NCI-H1092 treated with DMSO at 0.1 percent for 48 hours (cell line): ENCODE measurements around the gene UNC13B.

Experiments
- DNase-seq: peaks from one replicate; lab custom pipeline; 2025; lab: John Stamatoyannopoulos, UW

Gene UNC13B

GRCh38 chr9:35335164-35335563 lies 173.4 kb downstream of the UNC13B start:
- DNase-seq: no peak

- DNase-seq: no peak
Observed at GRCh38 chr9:35338086-35338485, 176.3 kb downstream of the UNC13B start.

- DNase-seq: no peak
Observed at GRCh38 chr9:35338561-35339274, 176.9 kb downstream of the UNC13B start.

DNA sequence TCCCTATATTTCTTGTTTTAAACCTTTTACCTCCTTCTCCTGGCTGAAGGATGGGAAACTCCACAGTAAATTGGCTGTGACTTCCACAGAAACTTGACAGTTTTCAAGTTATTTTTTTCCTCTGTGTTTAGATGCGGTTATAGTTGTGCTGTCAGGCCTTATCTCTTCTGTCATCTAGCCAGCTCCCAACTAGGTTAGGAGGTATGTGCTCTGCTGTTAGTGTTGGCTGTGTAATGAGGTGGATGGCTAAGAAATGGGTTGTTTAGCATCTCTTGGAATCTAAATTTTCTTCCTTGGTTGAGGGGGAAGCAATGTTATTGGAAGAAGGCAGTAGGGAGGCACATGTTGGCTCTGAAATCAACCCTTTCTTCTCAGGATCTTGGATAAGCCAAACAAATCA lies 178.2 kb downstream of the UNC13B start:
- no peak for DNase-seq

GRCh38 chr9:35341021-35341420 lies 179.2 kb downstream of the UNC13B start:
- no peak for DNase-seq

- peak; percentile 33 for DNase-seq
Observed at GRCh38 chr9:35341585-35341984, 179.8 kb downstream of the UNC13B start.

DNA sequence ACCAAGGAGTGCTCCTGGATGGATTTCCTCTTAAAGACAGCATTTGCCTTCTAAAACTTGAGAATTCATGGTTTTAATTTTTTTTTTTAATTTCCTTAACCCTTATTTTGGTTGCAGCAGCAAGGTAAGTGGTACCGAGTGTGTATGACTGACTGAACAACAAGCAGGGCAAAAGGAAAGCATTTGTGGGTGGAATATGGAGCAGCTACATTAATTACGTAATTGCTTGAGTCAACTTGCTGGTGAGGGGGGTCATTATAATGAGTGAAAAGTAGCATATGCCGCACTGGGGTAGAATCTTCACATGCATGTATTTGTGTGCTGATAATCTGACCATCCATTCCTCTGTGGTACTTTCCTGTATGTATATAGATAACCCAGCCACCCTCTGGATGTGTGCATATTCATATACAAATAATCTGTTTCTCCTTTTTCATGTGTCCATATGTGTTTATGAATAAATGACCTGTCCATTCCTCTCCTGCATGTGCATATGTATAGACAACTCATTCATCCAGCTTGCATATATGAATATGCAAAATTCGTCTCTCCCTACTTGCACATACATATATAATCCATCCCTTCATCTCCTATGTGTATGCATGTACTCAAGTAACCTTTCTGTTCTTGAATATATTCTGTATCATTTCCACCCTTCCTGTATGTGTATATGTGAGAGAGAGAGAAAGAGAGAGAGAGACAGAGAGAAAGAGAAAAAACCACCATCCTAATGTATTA lies 180.6 kb downstream of the UNC13B start:
- no peak for DNase-seq

GRCh38 chr9:35348109-35348508 lies 186.3 kb downstream of the UNC13B start:
- no peak for DNase-seq

DNA sequence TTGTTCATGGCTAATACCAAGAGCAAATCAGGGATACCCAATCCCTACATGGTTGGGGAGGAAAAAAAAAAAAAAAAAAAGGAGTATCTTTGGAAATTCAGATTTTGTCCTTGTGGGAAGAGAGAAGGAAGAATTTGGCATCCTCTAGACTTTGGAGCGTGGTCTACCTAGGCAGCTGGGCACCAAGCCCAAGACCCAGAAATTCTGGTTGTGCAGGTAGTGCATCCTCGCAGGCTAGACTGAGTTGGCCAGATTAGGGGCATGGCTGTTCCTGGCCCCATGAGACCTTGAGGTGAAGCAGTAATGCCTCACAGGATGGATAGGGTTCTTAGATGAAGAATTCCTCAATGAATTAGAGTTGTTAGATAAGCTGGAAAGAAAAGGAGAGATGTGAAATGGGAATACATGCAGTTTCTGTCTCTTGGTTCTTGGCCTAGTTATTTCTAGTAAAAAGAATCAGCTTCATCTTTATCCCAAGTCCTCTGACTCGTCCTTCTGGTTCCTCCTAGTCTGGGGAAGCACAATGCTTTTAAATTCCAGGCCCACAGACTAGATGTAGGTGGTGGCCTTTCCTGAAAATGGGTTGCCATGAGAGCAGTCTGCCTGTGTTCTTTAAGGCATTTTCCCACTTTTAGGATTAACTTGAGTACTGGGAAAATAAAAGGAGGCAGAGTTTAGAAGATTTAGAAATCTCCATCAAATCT lies 187.6 kb downstream of the UNC13B start:
- DNase-seq: no peak

- DNase-seq: no peak
Observed at GRCh38 chr9:35350212-35350611, 188.4 kb downstream of the UNC13B start.

DNA sequence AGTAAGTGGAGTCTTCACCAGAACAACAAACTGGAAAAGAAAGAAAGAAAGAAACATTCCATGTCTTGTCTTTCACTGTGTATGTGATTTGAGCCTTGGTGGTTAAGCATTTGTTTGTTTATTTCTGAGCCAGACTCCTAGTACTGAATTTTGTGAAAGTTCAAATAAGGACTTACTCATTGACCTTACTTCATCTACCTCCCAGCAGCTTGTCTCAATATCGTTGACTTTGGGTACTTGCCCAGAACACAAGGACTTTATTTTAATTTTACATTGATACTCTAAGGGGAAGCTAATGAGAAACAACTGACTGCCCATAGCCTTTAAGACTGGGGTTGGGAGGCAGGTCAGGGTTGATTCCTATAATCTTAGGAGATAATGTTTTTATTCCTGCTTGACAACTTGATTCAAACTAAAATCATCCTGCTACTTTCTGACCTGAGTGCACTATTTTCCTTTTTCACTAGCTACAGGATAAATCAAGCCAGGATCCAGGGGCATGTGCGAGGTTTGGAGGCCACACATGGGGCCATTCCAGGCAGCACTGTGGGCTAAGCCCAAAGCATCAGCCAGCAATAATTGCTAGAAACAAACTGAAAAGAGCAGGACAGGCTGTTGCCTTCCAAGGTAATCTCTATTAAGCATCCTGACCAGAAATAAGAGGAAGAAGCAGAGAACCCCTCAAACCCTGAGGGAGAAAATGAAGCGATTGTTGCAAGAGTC lies 189.2 kb downstream of the UNC13B start:
- DNase-seq: peak; percentile 6

DNA sequence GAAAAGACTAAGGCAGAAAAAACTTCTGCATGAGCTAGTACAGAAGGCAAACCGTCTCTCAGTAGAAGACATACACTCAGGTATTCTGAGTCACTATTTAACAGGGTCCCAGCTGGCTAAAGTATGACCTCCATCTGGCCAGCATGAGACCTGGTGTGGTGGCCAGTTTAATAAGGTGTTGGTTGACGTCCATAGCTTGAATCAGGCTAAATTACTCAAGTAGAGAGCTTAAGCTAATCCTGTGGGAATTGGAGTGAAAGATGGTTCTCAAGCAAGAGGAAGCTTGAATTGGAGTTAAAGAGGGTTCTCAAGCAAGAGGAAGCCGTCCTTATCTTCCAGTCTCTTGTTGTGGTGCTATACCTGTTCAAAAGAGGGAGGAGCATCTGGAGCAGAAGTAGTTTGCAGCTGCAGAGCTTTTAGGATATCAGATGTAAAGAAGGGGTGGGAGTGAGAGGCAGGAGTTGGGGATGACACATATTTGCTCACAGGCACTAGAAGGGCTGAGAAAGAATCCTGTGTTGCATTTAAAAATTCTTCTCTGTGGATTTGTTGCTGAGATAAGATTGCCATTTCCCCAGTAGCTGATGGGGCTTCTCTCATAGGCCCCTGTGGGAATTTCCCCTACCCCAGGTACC lies 192.0 kb downstream of the UNC13B start:
- DNase-seq: no peak

DNA sequence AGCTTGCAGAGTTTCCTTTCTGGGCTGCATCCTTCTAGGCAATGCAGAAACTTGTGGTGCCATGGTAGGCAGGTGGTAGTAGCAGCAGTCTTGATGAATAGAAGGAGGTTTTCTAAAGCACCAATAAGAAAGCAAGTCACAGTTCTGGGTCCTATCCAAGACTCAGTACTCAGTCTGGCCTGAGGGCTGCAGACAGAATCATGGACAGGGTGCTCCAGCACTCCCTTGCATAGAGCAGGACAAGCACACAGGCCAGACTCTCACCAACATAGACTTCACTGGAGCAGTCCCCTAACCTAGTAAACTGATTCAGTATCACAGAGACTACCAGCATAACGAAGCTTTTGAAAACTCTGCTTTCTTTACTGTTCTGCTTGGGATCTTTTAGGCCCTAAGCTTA lies 194.1 kb downstream of the UNC13B start:
- no peak for DNase-seq

- DNase-seq: peak; percentile 24
Observed at GRCh38 chr9:35357116-35357515, 195.3 kb downstream of the UNC13B start.

- DNase-seq: peak; percentile 48
Observed at GRCh38 chr9:35357826-35358225, 196.0 kb downstream of the UNC13B start.

- no peak for DNase-seq
Observed at GRCh38 chr9:35364817-35365585, 203.2 kb downstream of the UNC13B start.

DNA sequence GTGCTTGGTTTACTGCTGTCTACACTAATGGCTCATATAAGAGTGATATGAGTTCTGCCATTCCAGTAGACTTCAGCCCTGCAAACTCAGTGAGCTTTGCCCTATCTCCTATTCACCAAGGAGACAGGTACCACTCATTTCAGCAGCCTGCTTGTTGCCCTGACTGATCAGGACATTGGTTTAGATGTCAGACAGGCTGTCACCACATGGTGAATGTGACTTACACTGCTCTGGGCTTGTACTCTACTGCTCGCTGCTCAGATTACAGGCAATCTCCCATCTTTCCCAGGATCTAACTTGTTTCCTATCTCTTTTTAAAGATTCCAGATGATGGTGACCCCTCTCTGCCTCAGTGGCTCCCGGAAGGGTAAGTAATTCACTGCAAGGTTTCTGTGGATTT lies 204.8 kb downstream of the UNC13B start:
- no peak for DNase-seq

DNA sequence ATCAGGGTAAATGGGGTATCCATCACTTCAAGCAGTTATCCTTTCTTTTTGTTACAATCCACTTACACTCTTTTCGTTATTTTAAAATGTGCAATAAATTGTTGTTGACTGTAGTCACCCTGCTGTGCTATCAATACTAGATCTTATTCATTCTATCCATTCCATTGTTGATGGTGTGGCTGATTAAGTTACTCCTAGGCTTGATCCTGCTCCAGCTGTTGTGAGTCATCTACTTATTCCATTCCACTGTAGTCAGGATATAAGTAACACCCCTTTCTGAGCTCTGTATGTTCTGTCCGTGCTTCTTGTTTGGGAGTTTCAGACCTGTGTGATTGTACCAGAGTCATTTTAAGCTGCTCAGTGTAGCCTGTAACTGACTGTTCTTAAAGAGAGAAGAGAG lies 205.6 kb downstream of the UNC13B start:
- no peak for DNase-seq

GRCh38 chr9:35370241-35370640 lies 208.4 kb downstream of the UNC13B start:
- DNase-seq: no peak

- DNase-seq: no peak
Observed at GRCh38 chr9:35374436-35374835, 212.6 kb downstream of the UNC13B start.

GRCh38 chr9:35374910-35375309 lies 213.1 kb downstream of the UNC13B start:
- no peak for DNase-seq
